DMS 273 (cell line): ENCODE data around the gene COQ8B.
"Not testable (repeated sequence)": the region's sequence is repeated elsewhere in the genome, so short reads cannot be mapped to it uniquely, and the experiment has no call there.

Experiments
- DNase-seq: peaks from one replicate; lab custom pipeline; 2025; ENCODE audit not compliant: unreplicated experiment; lab: John Stamatoyannopoulos, UW

COQ8B gene

GRCh38 chr19:40742477-40742876 lies 25.8 kb upstream of the COQ8B start:
- DNase-seq: no peak

DNA sequence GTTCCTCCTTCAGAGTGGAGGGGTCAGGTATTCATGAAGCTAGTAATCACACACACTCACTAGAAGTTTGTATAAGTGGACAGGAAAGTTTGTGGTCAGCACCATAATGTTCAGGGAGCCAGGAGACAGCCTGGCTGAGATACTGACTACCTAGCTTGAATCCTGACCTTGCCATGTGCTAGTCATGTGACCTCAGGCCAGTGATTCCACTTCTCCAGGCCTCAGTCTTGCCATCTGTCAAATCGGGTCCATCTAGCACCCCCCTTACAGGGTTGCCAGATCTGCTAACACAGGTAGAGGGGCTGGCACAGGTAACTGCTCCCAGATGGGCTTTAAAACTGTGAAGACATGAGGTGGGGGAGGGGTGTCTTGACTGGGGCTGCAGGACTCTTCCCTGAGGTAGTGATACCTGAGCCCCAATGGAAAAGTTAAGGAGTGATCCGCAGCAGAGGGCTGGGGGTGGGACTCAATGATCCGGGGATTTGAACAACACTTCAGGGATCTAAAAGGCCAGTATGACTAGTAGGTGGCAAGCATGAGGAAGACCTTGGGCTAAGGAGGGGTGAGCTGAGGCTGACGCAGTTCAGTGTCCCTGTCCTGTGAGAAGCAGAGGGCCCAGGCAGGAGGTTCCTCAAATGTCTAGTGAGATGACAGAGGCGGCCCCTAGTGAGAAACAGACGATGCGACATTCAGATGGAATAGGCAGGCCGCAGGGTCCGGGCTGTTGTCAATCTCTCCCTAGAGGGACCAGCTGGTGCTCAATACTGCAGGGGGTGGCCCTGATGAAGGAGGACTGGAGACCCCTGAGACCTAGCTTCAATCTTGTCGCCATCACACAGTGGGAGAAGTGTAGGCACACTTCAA lies 25.1 kb upstream of the COQ8B start:
- DNase-seq: no peak

DNA sequence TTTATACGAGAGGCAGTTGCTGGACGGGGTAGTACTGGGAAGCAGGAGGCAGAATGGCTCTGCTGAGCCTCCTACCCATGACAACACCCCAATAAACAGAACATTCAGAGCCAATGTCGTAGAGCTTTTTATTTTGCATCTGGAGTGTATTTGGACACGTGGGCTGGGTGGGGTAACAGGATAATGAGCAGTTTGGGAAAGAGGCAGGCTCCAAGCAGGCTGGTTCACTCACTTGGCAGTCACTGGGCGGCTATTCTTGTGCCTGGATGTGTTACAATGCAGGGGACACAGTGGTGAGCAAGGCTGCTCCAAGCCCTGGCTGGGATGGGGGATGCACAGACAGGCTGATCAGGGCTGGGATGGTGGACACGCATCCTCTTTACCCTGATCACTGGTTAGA lies 24.1 kb upstream of the COQ8B start:
- DNase-seq: no peak

GRCh38 chr19:40739871-40740703 lies 23.4 kb upstream of the COQ8B start:
- DNase-seq: no peak

- DNase-seq: no peak
These were observed 22.5 kb upstream of the COQ8B start for GRCh38 chr19:40739030-40739839.

DNA sequence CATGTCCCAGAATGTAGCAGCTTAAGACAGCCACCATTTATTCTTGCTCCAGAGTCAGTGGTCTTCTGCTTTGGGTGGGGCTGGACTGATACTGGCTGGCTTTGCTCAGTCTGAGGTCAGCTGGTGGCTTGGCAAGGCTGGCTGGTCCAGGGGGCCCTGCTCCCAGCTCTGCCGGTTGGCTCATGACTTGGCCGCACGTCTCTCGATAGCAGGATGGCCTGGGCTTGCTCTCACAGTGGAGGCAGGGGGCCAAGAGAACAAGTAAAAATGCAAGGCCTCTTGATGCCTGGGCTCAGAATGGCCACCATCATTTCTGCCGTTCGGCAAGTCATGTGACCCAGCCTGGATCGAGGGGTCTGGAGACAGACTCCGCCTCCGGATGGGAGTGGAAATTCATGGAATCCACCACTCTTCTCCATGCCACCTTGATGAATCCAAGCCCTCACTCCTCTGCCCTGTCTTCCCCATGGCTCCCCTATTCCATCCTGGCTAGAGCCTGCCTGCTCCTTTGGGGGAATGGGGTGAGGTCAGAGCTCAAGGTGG lies 20.5 kb upstream of the COQ8B start:
- DNase-seq: no peak

DNA sequence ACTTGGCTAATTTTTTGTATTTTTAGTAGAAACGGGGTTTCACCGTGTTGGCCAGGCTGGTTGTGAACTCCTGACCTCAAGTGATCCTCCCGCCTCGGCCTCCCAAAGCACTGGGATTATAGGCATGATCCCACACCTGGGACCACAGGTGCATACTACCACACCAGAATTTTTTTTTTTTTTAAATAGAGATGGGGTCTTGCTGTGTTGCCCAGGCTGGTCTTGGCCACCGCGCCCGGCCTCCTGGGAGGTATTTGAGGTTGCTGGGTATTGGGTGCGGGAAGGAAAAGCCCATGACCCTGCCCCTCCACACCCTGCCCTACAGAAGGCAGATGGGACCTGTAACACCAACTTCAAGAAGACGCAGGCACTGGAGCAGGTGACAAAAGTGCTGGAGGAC lies 20.0 kb upstream of the COQ8B start:
- DNase-seq: no peak

GRCh38 chr19:40735013-40735771 lies 18.5 kb upstream of the COQ8B start:
- DNase-seq: no peak

DNA sequence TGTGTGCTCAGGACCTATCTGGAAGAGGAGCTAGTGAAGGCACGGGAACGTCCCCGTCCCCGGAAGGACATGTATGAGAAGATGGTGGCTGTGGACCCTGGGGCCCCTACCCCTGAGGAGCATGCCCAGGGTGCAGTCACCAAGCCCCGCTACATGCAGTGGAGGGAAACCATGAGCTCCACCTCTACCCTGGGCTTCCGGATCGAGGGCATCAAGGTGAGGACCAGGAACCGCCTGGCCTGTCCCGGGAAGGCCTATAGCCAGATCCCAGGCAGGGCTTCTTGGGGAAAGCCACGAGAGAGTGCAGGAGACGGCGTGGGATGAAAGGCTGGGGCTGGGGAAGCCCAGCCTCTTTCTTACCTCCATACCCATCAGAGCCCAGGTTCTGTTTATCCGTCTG lies 16.5 kb upstream of the COQ8B start:
- no peak for DNase-seq

- DNase-seq: not testable (repeated sequence)
These were observed 15.6 kb upstream of the COQ8B start for GRCh38 chr19:40732304-40732703.

DNA sequence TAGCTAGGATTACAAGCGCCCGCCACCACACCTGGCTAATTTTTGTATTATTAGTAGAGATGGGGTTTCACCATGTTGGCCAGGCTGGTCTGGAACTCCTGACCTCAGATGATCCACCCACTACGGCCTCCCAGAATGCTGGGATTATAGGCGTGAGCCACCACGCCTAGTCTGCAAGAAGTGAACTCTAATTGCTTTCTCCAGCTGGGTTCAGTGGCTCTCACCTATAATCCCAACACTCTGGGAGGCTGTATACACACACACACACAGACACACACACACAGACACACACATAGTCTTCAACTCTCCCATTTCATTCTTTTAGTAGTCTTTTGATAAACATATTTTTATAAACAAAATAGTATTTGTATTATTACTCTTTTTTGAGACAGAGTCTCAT lies 13.4 kb upstream of the COQ8B start:
- DNase-seq: not testable (repeated sequence)

DNA sequence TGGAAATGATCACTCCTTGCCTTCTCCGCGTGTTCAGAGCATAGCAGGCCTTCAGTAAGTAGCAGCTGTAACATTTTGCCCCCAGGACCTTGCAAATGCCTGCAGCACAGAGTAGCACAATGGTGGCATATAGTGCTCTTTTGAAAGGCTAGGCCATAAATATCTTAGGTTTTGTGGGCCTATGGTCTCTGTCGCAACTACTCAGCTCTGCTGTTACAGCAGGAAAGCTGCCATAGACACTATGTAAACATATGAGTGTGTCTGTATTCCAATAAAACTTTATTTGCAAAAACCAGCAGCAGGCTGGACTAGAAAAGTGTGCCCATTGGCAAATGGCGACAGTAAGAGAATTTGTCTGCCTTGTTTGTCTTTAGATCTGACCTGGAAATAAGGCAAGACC lies 9.6 kb upstream of the COQ8B start:
- DNase-seq: no peak

GRCh38 chr19:40724855-40725254 lies 8.2 kb upstream of the COQ8B start:
- no peak for DNase-seq

- no peak for DNase-seq
These were observed 7.6 kb upstream of the COQ8B start for GRCh38 chr19:40724315-40724714.

GRCh38 chr19:40723661-40724254 lies 7.1 kb upstream of the COQ8B start:
- no peak for DNase-seq

DNA sequence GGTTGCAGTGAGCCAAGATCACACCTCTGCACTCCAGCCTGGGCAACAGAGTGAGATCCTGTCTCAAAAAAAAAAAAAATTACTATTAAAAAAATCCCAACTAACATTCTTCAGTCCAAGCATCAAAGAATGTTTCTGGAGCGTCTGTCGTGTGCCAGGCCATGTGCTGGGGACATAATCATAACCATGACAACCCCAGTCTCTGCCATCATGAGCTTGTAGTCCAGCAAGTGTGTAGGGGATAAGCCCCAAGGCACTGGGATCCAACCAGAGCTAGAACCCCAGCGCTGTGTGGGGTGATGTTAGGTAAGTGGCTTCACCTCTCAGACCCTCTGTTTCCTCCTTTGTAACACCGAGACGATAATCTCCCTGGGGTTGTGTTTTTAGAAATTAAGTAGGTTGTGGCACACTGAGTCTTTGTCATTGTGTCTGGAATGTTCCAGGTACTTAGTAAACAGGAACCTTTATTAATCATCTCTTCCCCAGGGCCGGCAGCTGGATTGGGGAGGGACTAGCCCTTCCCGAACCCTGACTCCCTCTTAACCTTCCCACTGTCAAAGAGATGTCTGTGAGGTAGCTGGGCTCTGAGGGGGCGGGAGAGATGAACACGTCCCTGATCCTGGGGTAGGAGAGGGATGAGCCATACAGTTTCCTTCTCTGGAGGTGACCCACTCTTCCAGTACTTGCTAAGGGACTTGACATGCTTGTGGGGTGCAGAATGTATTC lies 5.4 kb upstream of the COQ8B start:
- DNase-seq: no peak

DNA sequence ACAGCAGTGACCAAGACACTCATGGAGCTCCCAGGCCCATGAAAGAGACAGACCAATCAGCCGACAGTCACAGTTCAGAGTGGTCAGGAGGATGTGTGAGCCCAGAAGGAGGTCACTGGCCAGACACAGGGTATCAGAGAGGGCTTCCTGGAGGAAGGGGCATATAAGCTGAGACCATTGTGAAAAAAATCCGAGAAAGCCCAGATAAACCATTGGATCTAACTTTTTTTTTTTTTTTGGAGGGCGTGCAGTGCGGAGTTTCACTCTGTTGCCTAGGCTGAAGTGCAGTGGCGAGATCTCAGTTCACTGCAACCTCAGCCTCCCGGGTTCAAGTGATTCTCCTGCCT lies 4.4 kb upstream of the COQ8B start:
- no peak for DNase-seq

GRCh38 chr19:40719414-40719894 lies 2.8 kb upstream of the COQ8B start:
- DNase-seq: no peak

GRCh38 chr19:40718774-40719391 lies 2.2 kb upstream of the COQ8B start:
- DNase-seq: peak; percentile 65
